K562 (cell line): ENCODE measurements around the gene DPM2. TPM values are rescaled to one million over a fixed set of nuclear protein-coding genes. Genes with fewer than 3 reads are reported as not detected.

Source experiments
- ATAC-seq: fragments of 200-7000 bp; cut with Tn5 transposase; 3 replicates; pipeline ENCODE4 v1.9.1; 2020; ENCODE audit warnings: moderate library complexity
- BruUV-seq: library from RNA; stranded (reverse); fragments of 400-500 nt; replicated peaks from 2 replicates; lab custom pipeline; 2021; lab: Mats Ljungman, UMichigan
- CTCF ChIA-PET: fragments of 300-600 bp; formaldehyde crosslinking; extraction: SDS; loops from one replicate; lab custom pipeline; 2021; ENCODE audit warnings: low intra/inter-chr PET ratio; lab: Yijun Ruan, JAX
- POLR2A ChIA-PET: fragments of 300-600, 350-650 bp; sonication (Branson Sonifier 250); formaldehyde crosslinking; extraction: SDS; loops from one replicate; lab custom pipeline; 2021; ENCODE audit warnings: antibody characterized with exemption, inconsistent platforms; lab: Yijun Ruan, JAX
- DNase-seq, 4 experiments: peaks; one replicate each; pipeline versions ENCODE4 v3.0.0 to v3.0.0-alpha.2; 2011 to 2018; ENCODE audit warnings: low spot score in 3 of 4, mixed read lengths in 3 of 4; ENCODE audit errors: extremely low read depth in 1 of 4
- FAIRE-seq: peaks from 2 replicates; lab custom pipeline; 2011; peaks lifted over from hg19 to GRCh38; lab: Jason Lieb, UNC
- H2AFZ ChIP-seq: 2 replicates; pipeline ENCODE4 v1.6.0; 2011; ENCODE audit warnings: low read depth, low read length, control low read depth, inconsistent platforms
- H3K27ac ChIP-seq: fragments of 200-600 bp; 3 replicates; pipeline ENCODE4 v1.8.0; 2011; ENCODE audit warnings: low read depth, mild to moderate bottlenecking, control low read depth, inconsistent platforms, low read length, moderate library complexity, mixed read lengths; ENCODE audit errors: extremely low read depth
- H3K27me3 ChIP-seq, 2 experiments: fragments of 300-600 bp in 1 of 2; 2 replicates in 1 of 2; 3 replicates in 1 of 2; pipeline versions ENCODE4 v1.6.0 to v1.8.0; 2011; ENCODE audit warnings: inconsistent platforms in 2 of 2, low read length in 2 of 2, mild to moderate bottlenecking in 1 of 2, mixed read lengths in 1 of 2, moderate library complexity in 1 of 2; ENCODE audit not compliant: control insufficient read depth in 2 of 2, insufficient read depth in 2 of 2
- H3K36me3 ChIP-seq: fragments of 300-600 bp; 3 replicates; pipeline ENCODE4 v1.8.0; 2011; ENCODE audit warnings: mild to moderate bottlenecking, low read length, inconsistent platforms; ENCODE audit not compliant: control insufficient read depth, insufficient read depth
- H3K4me1 ChIP-seq, 2 experiments: fragments of 200-600 bp in 1 of 2; replicated peaks in 1 of 2; 2 replicates in 1 of 2; 3 replicates in 1 of 2; pipeline versions ENCODE4 v1.5.1 to v1.8.0; 2011; ENCODE audit warnings: inconsistent platforms in 2 of 2, low read length in 2 of 2, mild to moderate bottlenecking in 1 of 2, mixed read lengths in 1 of 2, moderate library complexity in 1 of 2; ENCODE audit not compliant: control insufficient read depth in 2 of 2, insufficient read depth in 2 of 2
- H3K4me2 ChIP-seq: 2 replicates; pipeline ENCODE4 v1.6.1; 2011; ENCODE audit warnings: low read length, control low read depth, inconsistent platforms, mixed read lengths; ENCODE audit not compliant: insufficient read depth
- H3K4me3 ChIP-seq: fragments of 200-600 bp; sonication (generic), shearing (Covaris generic); 2 replicates; pipeline ENCODE4 v1.5.1; 2016; ENCODE audit warnings: control low read depth, inconsistent platforms
- H3K79me2 ChIP-seq: fragments of 200-600 bp; 3 replicates; pipeline ENCODE4 v1.8.0; 2011; ENCODE audit warnings: low read length, inconsistent platforms; ENCODE audit not compliant: control insufficient read depth, insufficient read depth
- H3K9ac ChIP-seq, 2 experiments: 2 replicates each; pipeline versions ENCODE4 v1.6.0 to v1.6.1; 2011; ENCODE audit warnings: low read depth in 2 of 2, low read length in 2 of 2, control low read depth in 1 of 2, inconsistent platforms in 1 of 2, mild to moderate bottlenecking in 1 of 2, mixed read lengths in 1 of 2; ENCODE audit not compliant: insufficient read depth in 1 of 2
- H3K9me1 ChIP-seq: one replicate; pipeline ENCODE4 v1.6.0; 2011; ENCODE audit warnings: inconsistent platforms, mild to moderate bottlenecking, low read length, moderate library complexity; ENCODE audit not compliant: control insufficient read depth, insufficient read depth
- H3K9me3 ChIP-seq: replicated peaks from 2 replicates; pipeline ENCODE4 v1.5.1; 2011; ENCODE audit warnings: low read depth, low read length, inconsistent platforms; ENCODE audit not compliant: control insufficient read depth, insufficient read depth
- H4K20me1 ChIP-seq: replicated peaks from 2 replicates; pipeline ENCODE4 v1.6.1; 2011; ENCODE audit warnings: low read length, inconsistent platforms, mixed read lengths; ENCODE audit not compliant: control insufficient read depth, insufficient read depth
- ATF3 ChIP-seq, 2 experiments: fragments of 450-650 bp in 1 of 2; sonication (generic) in 1 of 2; formaldehyde crosslinking in 1 of 2; IDR thresholded peaks in 1 of 2; conservative IDR thresholded peaks in 1 of 2; 2 replicates each; pipeline versions ENCODE4 v1.6.1 to v1.8.1; 2016 to 2023; ENCODE audit warnings: mild to moderate bottlenecking in 2 of 2, moderate library complexity in 2 of 2, inconsistent platforms in 1 of 2, missing genetic modification reagents in 1 of 2
- E2F6 ChIP-seq, 2 experiments: IDR thresholded peaks; 2 replicates each; pipeline ENCODE4 v1.6.1; 2011; ENCODE audit warnings: borderline replicate concordance in 1 of 2, control low read depth in 1 of 2, low read depth in 1 of 2, low read length in 1 of 2, mild to moderate bottlenecking in 1 of 2, mixed read lengths in 1 of 2, moderate library complexity in 1 of 2; ENCODE audit not compliant: insufficient read depth in 1 of 2, insufficient read length in 1 of 2, poor library complexity in 1 of 2, severe bottlenecking in 1 of 2; ENCODE audit errors: extremely low read depth in 1 of 2
- FOSL1 ChIP-seq: fragments of 200-800 bp; sonication (Bioruptor generic); conservative IDR thresholded peaks from 2 replicates; pipeline ENCODE4 v1.6.1; 2016; ENCODE audit warnings: missing genetic modification characterization, missing compliant biosample characterization
- HNRNPLL ChIP-seq: fragments of 200-400 bp; formaldehyde crosslinking; IDR thresholded peaks from 2 replicates; pipeline ENCODE4 v1.6.1; 2017; ENCODE audit warnings: low read length, low read depth, mild to moderate bottlenecking; ENCODE audit not compliant: poor library complexity, severe bottlenecking
- JUNB ChIP-seq: fragments of 450-650 bp; formaldehyde crosslinking; conservative IDR thresholded peaks from 2 replicates; pipeline ENCODE4 v1.4.0; 2020; ENCODE audit warnings: mild to moderate bottlenecking
- KDM5B ChIP-seq: fragments of 200-600 bp; sonication (generic); IDR thresholded peaks from 2 replicates; pipeline ENCODE4 v1.6.1; 2012; ENCODE audit warnings: low read depth, mild to moderate bottlenecking, moderate library complexity, low read length, control low read depth, inconsistent platforms; ENCODE audit not compliant: insufficient replicate concordance
- MAFK ChIP-seq: IDR thresholded peaks from 2 replicates; pipeline ENCODE4 v1.6.1; 2011; ENCODE audit warnings: low read length, improper control_type of control experiment
- NFYB ChIP-seq: IDR thresholded peaks from 2 replicates; pipeline ENCODE4 v1.6.1; 2011; ENCODE audit warnings: mild to moderate bottlenecking, moderate library complexity; ENCODE audit not compliant: insufficient read length; ENCODE audit errors: extremely low read depth
- TAF9B ChIP-seq: fragments of 450-650 bp; IDR thresholded peaks from 2 replicates; pipeline ENCODE4 v1.6.1; 2018; ENCODE audit warnings: mild to moderate bottlenecking; ENCODE audit not compliant: partially characterized antibody
- VEZF1 ChIP-seq: fragments of 200-800 bp; sonication (Bioruptor generic); IDR thresholded peaks from 2 replicates; pipeline ENCODE4 v1.6.1; 2017; ENCODE audit warnings: missing genetic modification characterization, missing compliant biosample characterization
- ZHX1 ChIP-seq: fragments of 150-350 bp; conservative IDR thresholded peaks from 2 replicates; pipeline ENCODE4 v1.6.1; 2014; ENCODE audit warnings: low read length
- ZKSCAN8 ChIP-seq: fragments of 200-800 bp; sonication (Bioruptor generic); IDR thresholded peaks from 2 replicates; pipeline ENCODE4 v1.6.1; 2016; ENCODE audit warnings: missing genetic modification characterization, missing compliant biosample characterization
- WGBS: fragments of 100-300 bp; shearing (Covaris generic); methylation state at CpG from one replicate; pipeline ENCODE4 v1.1.6; 2016; ENCODE audit warnings: low coverage, mixed read lengths; ENCODE audit not compliant: insufficient coverage; ENCODE audit errors: missing lambda C conversion rate; 5-methylcytosine and 5-hydroxymethylcytosine counted together
- in situ Hi-C: fragments of 300-500 bp; cut with MboI; formaldehyde crosslinking; loops from 4 replicates; pipeline ENCODE4 v1.15.0; 2018; ENCODE audit warnings: inconsistent platforms, mixed read lengths
- intact Hi-C: fragments of 100-400 bp; cut with micrococcal nuclease; formaldehyde crosslinking; loops from 2 replicates; pipeline ENCODE4 v1.14.2; 2022
- polyA plus RNA-seq, 8 experiments: library from polyadenylated mRNA; depleted of rRNA in 4 of 8; stranded (reverse) in 5 of 8; unstranded in 3 of 8; fragments of >200 nt; fragmentation: Nextera tagmentation in 2 of 8; fragmentation: Illumina TruSeq in 1 of 8; extraction: Ambion mirVana in 2 of 8; extraction: Trizol in 1 of 8; gene quantifications; 2 replicates each; pipeline versions ENCODE4 v1.2.1 to v1.2.3, GENCODE V29; 2011 to 2014; ENCODE audit warnings: inconsistent platforms in 1 of 8, missing spikeins in 1 of 8
- total RNA-seq, 7 experiments: library from RNA; depleted of rRNA in 6 of 7; stranded (reverse); fragments of >200 nt in 6 of 7; fragmentation: Illumina TruSeq in 2 of 7; extraction: Trizol in 2 of 7; gene quantifications; 2 replicates each; pipeline versions ENCODE4 v1.2.1 to v1.2.3, GENCODE V29; 2011 to 2021; ENCODE audit warnings: low replicate concordance in 1 of 7

DPM2 gene
- total and polyA plus RNA-seq, 9 of the 15 experiments (the other 6 are each of a cell fraction or from before 2014, with no cell fraction given) = 43.5 to 126 (median 71.1) TPM

GRCh38 chr9:127977884-127978647 is 40.4 kb upstream of the DPM2 start:
- ATAC-seq (peak; percentile 30), DNase-seq (peak; percentile 52 to 81 (median 60))
- CTCF ChIA-PET = no interaction called here
- TF ChIP-seq ATF3 (IDR thresholded peaks at IDR 0.05) (no peak), ATF3 (CRISPR knock-in tag; conservative IDR thresholded peaks at IDR 0.05) (no peak), NFYB (no peak), JUNB (no peak), HNRNPLL (no peak), E2F6 (IDR thresholded peaks at IDR 0.05; ENCODE audit: borderline replicate concordance in 1 of 2, extremely low read depth in 1 of 2, insufficient read depth in 1 of 2, insufficient read length in 1 of 2, low read depth in 1 of 2, low read length in 1 of 2, poor library complexity in 1 of 2, severe bottlenecking in 1 of 2) (no peak), FOSL1 (tag) (no peak), KDM5B (no peak), TAF9B (no peak), ZHX1 (no peak), MAFK (no peak), ZKSCAN8 (no peak), VEZF1 (0 out of 2 replicates have a peak, but pooled peaks have one; percentile 41)

More at GRCh38 chr9:127977884-127978647, 40.4 kb upstream of the DPM2 start:
- peak overlapping the region; percentile 48 for H3K4me2 ChIP-seq
- WGBS = 50% methylated on average over 10 of the region's 12 CpGs
- H3K9me1 ChIP-seq = no peaks in the 10 kb centered on the region
- H2AFZ ChIP-seq = no peak overlapping the region
- POLR2A ChIA-PET = interaction anchor here (0.6 to 2.6 kb wide), 8 partner anchors 8 to 387 kb away, joined by 3 to 11 read pairs (median 3); no protein-coding TSS in a partner anchor
- intact Hi-C loops (no loop called here), in situ Hi-C loops (no loop called here)
- no TSS peak for BruUV-seq
- H3K27ac ChIP-seq = peak overlapping the region; percentile 37; the same call in 2 of the 3 replicates
- H3K9ac ChIP-seq = peak overlapping the region; percentile 10 to 61; a peak in 3 of 4 replicates
- no peaks in the 10 kb centered on the region for H3K9me3 ChIP-seq
- no peaks in the 10 kb centered on the region for H3K27me3 ChIP-seq
- H3K36me3 ChIP-seq = peaks cover 6% of the 10 kb centered on the region; the same call in 1 of the 3 replicates
- peak overlapping the region; percentile 9; the same call in 1 of the 2 replicates for H3K4me3 ChIP-seq
- H3K79me2 ChIP-seq = peaks cover 69% of the 10 kb centered on the region
- H3K4me1 ChIP-seq = peaks cover 39 to 78% of the 10 kb centered on the region in 2 experiments
- FAIRE-seq = peak; percentile 93
- H4K20me1 ChIP-seq = peaks cover 57% of the 10 kb centered on the region
